HG03045 (cell line): ENCODE results near the gene ZC3H7B.

ENCODE experiments used
- ATAC-seq: cut with Tn5 transposase; IDR thresholded peaks from one replicate; pipeline ENCODE4 v1.9.1; 2021; ENCODE audit warnings: mild to moderate bottlenecking, moderate library complexity; ENCODE audit not compliant: unreplicated experiment

The ZC3H7B gene

DNA sequence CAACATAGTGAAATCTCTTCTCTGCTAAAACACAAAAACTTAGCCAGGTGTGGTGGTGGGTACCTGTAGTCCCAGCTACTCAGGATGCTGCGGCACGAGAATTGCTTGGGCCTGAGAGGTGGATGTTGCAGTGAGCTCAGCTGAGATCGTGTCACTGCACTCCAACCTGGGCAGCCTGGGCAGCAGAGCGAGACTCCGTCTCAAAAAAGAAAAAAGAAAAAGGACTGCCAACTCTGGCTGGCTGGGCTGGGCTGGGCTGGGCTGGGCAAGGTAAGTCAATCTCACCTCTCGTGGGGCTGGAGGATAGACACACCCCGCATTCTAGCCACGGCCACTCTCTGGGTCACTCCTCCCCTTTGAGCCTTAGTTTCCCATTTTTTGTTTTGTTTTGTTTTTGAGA, 107.3 kb downstream of the ZC3H7B start:
- no peak for ATAC-seq
